ENCODE data around the gene ADAP1.

DNA sequence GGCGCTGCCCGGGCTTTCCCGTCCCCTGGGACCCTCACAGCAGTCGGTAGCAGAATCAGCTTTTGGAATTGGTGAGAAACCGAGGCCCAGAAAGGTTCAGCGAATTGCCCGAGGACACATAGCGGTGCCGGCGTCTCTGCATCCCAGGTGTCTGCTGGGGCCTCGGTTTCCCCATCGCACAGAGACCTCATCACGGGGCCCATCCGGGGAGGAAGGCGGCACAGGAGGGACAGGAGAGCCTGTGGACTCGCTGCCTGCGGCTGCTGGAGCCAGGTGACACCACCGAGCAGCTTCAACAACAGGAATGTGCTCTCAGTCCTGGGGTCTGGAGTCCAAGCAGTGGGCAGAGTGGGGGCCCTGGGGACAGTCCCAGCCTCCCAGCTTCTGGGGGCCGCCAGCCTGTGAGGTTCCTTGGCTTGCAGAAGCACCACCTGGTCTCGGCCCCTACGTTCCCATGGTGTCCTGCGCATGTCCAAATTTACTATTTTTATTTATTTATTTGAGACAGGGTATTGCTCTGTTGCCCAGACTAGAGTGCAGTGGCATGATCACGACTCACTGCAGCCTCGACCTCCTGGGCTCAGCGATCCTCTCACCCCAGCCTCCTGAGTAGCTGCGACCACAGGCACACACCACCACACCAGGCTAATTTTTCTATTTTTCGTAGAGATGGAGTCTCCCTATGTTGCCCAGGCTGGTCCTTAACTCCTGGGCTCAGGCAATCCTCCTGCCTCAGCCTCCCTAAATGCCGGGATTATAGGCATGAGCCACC lies 21.4 kb upstream of the ADAP1 start:
- TF ChIP-seq GATA2 (IDR thresholded peaks at IDR 0.05; ENCODE audit: low read depth, low read length) (no peak), GATA3 (IDR thresholded peaks at IDR 0.05; ENCODE audit: low read depth, low read length) (no peak)

Measured in SH-SY5Y (cell line).